ENCODE data around the gene APOO. TPM values are rescaled to one million over a fixed set of nuclear protein-coding genes. Genes with fewer than 3 reads are reported as not detected.

APOO gene
- polyA plus RNA-seq, 1 donor from 2014 or later = 42.5 TPM

DNA sequence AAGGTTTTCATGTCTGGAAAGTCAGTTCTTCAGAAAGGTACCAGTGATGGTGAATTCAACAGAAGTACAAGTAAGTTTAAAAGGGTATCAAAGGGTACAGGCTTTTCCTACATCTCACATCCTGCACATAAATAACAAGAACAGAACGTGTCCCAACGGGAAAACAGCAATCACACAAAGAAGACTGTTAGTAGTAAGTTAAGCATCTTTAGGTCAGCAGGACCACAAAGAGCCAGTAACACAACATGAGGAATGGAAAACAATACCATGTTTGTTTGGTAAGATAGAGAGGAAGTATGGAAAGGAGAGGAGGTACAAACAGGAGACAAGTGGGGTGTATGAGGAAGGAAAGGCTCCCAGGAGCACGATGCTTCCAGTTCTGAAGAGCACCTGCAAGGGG is 81.5 kb downstream of the APOO start:
- Histone ChIP-seq H3F3A (ENCODE audit: insufficient read depth, low read length, poor library complexity, severe bottlenecking) (no peaks in the 10 kb centered on the region), H3K9me3 (ENCODE audit: low read length) (no peaks in the 10 kb centered on the region), H3K4me3 (ENCODE audit: low read length) (no peak overlapping the region), H3K79me2 (replicated peaks; ENCODE audit: insufficient read depth, low read length) (no peaks in the 10 kb centered on the region), H3K9me2 (ENCODE audit: insufficient read depth, low read length) (no peaks in the 10 kb centered on the region), H4K20me1 (ENCODE audit: insufficient read depth) (no peaks in the 10 kb centered on the region), H3K4me2 (ENCODE audit: low read length) (no peak overlapping the region), H3K9ac (ENCODE audit: low read length) (no peak overlapping the region), H2AFZ (ENCODE audit: low read depth, low read length) (no peak overlapping the region), H3K36me3 (ENCODE audit: insufficient read depth, low read length) (no peaks in the 10 kb centered on the region), H3K27me3 (ENCODE audit: insufficient read depth, low read depth, low read length) (no peaks in the 10 kb centered on the region), H3K27ac (ENCODE audit: low read length) (no peak overlapping the region)
- TF ChIP-seq RAD21 (conservative IDR thresholded peaks at IDR 0.05) = no peak
- no peak for TF ChIP-seq EZH2 (IDR thresholded peaks at IDR 0.05; ENCODE audit: borderline replicate concordance, insufficient read depth, low read length, poor library complexity, severe bottlenecking)
- TF ChIP-seq, protein P1, sequence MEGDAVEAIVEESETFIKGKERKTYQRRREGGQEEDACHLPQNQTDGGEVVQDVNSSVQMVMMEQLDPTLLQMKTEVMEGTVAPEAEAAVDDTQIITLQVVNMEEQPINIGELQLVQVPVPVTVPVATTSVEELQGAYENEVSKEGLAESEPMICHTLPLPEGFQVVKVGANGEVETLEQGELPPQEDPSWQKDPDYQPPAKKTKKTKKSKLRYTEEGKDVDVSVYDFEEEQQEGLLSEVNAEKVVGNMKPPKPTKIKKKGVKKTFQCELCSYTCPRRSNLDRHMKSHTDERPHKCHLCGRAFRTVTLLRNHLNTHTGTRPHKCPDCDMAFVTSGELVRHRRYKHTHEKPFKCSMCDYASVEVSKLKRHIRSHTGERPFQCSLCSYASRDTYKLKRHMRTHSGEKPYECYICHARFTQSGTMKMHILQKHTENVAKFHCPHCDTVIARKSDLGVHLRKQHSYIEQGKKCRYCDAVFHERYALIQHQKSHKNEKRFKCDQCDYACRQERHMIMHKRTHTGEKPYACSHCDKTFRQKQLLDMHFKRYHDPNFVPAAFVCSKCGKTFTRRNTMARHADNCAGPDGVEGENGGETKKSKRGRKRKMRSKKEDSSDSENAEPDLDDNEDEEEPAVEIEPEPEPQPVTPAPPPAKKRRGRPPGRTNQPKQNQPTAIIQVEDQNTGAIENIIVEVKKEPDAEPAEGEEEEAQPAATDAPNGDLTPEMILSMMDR (IDR thresholded peaks at IDR 0.05; ENCODE audit: poor library complexity, severe bottlenecking) = no peak
- TF ChIP-seq EP300 (conservative IDR thresholded peaks at IDR 0.05; ENCODE audit: poor library complexity, severe bottlenecking) = no peak
- no peak for TF ChIP-seq POLR2AphosphoS5 (IDR thresholded peaks at IDR 0.05)
- no peak for TF ChIP-seq TAF1 (IDR thresholded peaks at IDR 0.05; ENCODE audit: low read depth)

DNA sequence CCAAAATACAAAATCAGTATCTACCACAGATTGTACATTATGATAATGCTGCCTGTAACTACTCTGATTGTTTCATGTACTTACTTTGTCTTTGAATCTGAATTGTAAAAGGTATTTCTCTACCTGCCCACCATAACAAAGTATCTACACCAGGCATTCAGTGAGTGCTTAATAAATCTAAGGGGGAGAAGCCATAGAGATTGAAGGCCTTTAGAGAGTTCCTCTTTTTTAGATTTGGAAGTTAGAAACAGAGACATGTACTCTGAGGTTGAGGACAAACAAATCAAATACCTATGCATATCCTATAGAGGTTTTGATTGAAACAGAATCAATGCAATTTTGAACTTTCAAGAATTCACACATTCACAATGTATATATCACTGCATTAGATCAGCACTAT is 82.1 kb downstream of the APOO start:
- no peak for TF ChIP-seq EP300 (conservative IDR thresholded peaks at IDR 0.05; ENCODE audit: poor library complexity, severe bottlenecking)
- TF ChIP-seq RAD21 (conservative IDR thresholded peaks at IDR 0.05) = no peak
- no peak for TF ChIP-seq SMC3 (conservative IDR thresholded peaks at IDR 0.05; ENCODE audit: poor library complexity)
- no peak for TF ChIP-seq TAF1 (IDR thresholded peaks at IDR 0.05; ENCODE audit: low read depth)
- no peak for TF ChIP-seq POLR2AphosphoS5 (IDR thresholded peaks at IDR 0.05)
- TF ChIP-seq EZH2 (IDR thresholded peaks at IDR 0.05; ENCODE audit: borderline replicate concordance, insufficient read depth, low read length, poor library complexity, severe bottlenecking) = no peak
- H3K9ac ChIP-seq (ENCODE audit: low read length) = no peak overlapping the region
- no peaks in the 10 kb centered on the region for H3K79me2 ChIP-seq (replicated peaks; ENCODE audit: insufficient read depth, low read length)
- H3K27me3 ChIP-seq (ENCODE audit: insufficient read depth, low read depth, low read length) = no peaks in the 10 kb centered on the region
- no peaks in the 10 kb centered on the region for H3K9me3 ChIP-seq (ENCODE audit: low read length)
- no peaks in the 10 kb centered on the region for H3K9me2 ChIP-seq (ENCODE audit: insufficient read depth, low read length)
- H3K4me2 ChIP-seq (ENCODE audit: low read length) = no peak overlapping the region
- no peaks in the 10 kb centered on the region for H3K36me3 ChIP-seq (ENCODE audit: insufficient read depth, low read length)
- no peak overlapping the region for H2AFZ ChIP-seq (ENCODE audit: low read depth, low read length)
- no peaks in the 10 kb centered on the region for H3F3A ChIP-seq (ENCODE audit: insufficient read depth, low read length, poor library complexity, severe bottlenecking)
- H3K27ac ChIP-seq (ENCODE audit: low read length) = no peak overlapping the region
- H3K4me3 ChIP-seq (ENCODE audit: low read length) = no peak overlapping the region
- H4K20me1 ChIP-seq (ENCODE audit: insufficient read depth) = no peaks in the 10 kb centered on the region

DNA sequence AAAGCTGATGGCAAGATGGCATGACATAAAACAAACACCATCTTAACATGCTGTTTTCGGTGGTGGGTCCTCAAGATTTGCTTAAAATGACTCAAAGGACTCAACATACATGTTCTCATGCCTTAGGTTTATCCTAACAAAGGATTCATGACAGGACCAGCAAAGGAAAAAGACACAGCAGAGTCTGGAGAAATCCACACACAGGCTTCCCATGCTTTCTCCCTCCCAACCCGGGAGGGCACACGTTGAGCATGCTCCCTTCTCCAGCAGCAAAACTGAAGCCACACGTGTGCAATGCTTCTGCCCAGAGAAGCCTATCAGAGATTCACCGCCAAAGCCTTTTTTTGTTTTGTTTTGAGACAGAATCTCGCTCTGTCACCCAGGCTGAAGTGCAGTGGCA is 84.9 kb downstream of the APOO start:
- no peaks in the 10 kb centered on the region for H3K36me3 ChIP-seq (ENCODE audit: insufficient read depth, low read length)
- no peak overlapping the region for H3K4me2 ChIP-seq (ENCODE audit: low read length)
- TF ChIP-seq MXI1 (conservative IDR thresholded peaks at IDR 0.05; ENCODE audit: poor library complexity, severe bottlenecking) = no peak
- TF ChIP-seq TAF1 (IDR thresholded peaks at IDR 0.05; ENCODE audit: low read depth) = no peak
- TF ChIP-seq, protein P1 (IDR thresholded peaks at IDR 0.05; ENCODE audit: poor library complexity, severe bottlenecking) = no peak
- TF ChIP-seq EZH2 (IDR thresholded peaks at IDR 0.05; ENCODE audit: borderline replicate concordance, insufficient read depth, low read length, poor library complexity, severe bottlenecking) = no peak
- no peak for TF ChIP-seq RAD21 (conservative IDR thresholded peaks at IDR 0.05)
- TF ChIP-seq SMC3 (conservative IDR thresholded peaks at IDR 0.05; ENCODE audit: poor library complexity) = no peak
- TF ChIP-seq, protein P2, sequence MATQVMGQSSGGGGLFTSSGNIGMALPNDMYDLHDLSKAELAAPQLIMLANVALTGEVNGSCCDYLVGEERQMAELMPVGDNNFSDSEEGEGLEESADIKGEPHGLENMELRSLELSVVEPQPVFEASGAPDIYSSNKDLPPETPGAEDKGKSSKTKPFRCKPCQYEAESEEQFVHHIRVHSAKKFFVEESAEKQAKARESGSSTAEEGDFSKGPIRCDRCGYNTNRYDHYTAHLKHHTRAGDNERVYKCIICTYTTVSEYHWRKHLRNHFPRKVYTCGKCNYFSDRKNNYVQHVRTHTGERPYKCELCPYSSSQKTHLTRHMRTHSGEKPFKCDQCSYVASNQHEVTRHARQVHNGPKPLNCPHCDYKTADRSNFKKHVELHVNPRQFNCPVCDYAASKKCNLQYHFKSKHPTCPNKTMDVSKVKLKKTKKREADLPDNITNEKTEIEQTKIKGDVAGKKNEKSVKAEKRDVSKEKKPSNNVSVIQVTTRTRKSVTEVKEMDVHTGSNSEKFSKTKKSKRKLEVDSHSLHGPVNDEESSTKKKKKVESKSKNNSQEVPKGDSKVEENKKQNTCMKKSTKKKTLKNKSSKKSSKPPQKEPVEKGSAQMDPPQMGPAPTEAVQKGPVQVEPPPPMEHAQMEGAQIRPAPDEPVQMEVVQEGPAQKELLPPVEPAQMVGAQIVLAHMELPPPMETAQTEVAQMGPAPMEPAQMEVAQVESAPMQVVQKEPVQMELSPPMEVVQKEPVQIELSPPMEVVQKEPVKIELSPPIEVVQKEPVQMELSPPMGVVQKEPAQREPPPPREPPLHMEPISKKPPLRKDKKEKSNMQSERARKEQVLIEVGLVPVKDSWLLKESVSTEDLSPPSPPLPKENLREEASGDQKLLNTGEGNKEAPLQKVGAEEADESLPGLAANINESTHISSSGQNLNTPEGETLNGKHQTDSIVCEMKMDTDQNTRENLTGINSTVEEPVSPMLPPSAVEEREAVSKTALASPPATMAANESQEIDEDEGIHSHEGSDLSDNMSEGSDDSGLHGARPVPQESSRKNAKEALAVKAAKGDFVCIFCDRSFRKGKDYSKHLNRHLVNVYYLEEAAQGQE (IDR thresholded peaks at IDR 0.05; ENCODE audit: borderline replicate concordance) = no peak
- no peak for TF ChIP-seq POLR2AphosphoS5 (IDR thresholded peaks at IDR 0.05)
- no peak for TF ChIP-seq EP300 (conservative IDR thresholded peaks at IDR 0.05; ENCODE audit: poor library complexity, severe bottlenecking)
- H3K27ac ChIP-seq (ENCODE audit: low read length) = no peak overlapping the region
- H3K9ac ChIP-seq (ENCODE audit: low read length) = no peak overlapping the region
- no peaks in the 10 kb centered on the region for H3K9me3 ChIP-seq (ENCODE audit: low read length)
- no peak overlapping the region for H3K4me3 ChIP-seq (ENCODE audit: low read length)
- no peaks in the 10 kb centered on the region for H3F3A ChIP-seq (ENCODE audit: insufficient read depth, low read length, poor library complexity, severe bottlenecking)
- no peaks in the 10 kb centered on the region for H3K27me3 ChIP-seq (ENCODE audit: insufficient read depth, low read depth, low read length)
- H3K9me2 ChIP-seq (ENCODE audit: insufficient read depth, low read length) = no peaks in the 10 kb centered on the region
- no peaks in the 10 kb centered on the region for H3K79me2 ChIP-seq (replicated peaks; ENCODE audit: insufficient read depth, low read length)
- H2AFZ ChIP-seq (ENCODE audit: low read depth, low read length) = no peak overlapping the region
- H4K20me1 ChIP-seq (ENCODE audit: insufficient read depth) = no peaks in the 10 kb centered on the region

Measured in neural cell (in vitro differentiated cells).